Upper lobe of left lung (tissue), 4 donors: ENCODE results near the gene TMEM258.

Experiments used
- EP300 ChIP-seq, 4 donors: sonication (generic); formaldehyde crosslinking; IDR thresholded peaks; one replicate each; pipeline ENCODE4 v1.5.1; 2017; ENCODE audit warnings: antibody characterized with exemption in 4 of 4, control low read depth in 2 of 4
- POLR2A ChIP-seq, 4 donors: fragments of 450-650 bp; IDR thresholded peaks; one replicate each; pipeline ENCODE4 v1.5.1; 2016 to 2017; ENCODE audit warnings: antibody characterized with exemption in 4 of 4, mild to moderate bottlenecking in 2 of 4
- POLR2AphosphoS5 ChIP-seq, 2 donors: sonication (generic); formaldehyde crosslinking; IDR thresholded peaks; one replicate each; pipeline ENCODE4 v1.5.1; 2017; ENCODE audit warnings: antibody characterized with exemption in 2 of 2
- TF ChIP-seq, protein P1 (sequence below), 6 experiments: fragments of 450-650 bp in 4 of 6; fragments of 200-600 bp in 2 of 6; sonication (generic) in 2 of 6; IDR thresholded peaks; one replicate each; pipeline ENCODE4 v1.5.1; 2016 to 2019; ENCODE audit warnings: antibody characterized with exemption in 6 of 6

DNA sequence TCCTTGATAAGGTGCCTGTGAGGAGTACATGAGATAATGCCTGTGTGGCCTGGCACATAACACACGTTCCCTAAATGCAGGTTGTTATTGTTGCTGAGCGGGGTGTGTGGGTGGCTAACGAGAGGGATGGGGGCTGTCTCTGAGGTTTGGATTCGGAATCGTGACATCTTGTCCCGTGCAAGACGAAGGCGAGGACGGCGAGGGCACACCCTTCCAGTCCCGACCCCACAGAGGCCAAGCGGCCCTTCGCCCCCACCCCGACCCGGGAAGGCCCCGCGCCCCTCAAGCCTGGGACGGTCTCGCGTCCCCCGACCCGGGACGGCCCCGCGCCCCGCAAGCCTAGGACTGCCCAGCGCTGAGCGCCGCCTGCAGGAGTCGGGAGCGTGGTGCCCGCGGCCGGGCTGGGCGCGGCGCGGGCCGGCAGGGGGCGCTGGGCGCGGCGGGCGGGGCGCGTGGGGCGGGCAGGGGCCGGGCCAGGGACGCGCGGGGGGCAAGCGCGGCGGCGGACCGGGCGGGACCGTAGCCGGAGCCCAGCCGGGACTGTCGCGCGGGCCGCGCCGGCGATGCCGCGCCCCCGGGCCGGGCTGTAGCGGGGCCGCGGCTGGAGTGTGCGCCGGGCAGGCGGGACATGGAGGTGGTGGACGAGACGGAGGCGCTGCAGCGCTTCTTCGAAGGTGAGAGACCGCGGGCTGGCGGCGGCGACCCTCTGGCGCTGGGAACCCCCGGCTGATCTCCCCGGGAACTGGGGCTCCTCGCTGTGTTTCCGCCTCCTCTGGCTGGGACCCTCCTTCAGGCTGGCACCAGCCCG is 40.1 kb downstream of the TMEM258 start, which contains the start of gene MYRF:
- TF ChIP-seq, protein P1, sequence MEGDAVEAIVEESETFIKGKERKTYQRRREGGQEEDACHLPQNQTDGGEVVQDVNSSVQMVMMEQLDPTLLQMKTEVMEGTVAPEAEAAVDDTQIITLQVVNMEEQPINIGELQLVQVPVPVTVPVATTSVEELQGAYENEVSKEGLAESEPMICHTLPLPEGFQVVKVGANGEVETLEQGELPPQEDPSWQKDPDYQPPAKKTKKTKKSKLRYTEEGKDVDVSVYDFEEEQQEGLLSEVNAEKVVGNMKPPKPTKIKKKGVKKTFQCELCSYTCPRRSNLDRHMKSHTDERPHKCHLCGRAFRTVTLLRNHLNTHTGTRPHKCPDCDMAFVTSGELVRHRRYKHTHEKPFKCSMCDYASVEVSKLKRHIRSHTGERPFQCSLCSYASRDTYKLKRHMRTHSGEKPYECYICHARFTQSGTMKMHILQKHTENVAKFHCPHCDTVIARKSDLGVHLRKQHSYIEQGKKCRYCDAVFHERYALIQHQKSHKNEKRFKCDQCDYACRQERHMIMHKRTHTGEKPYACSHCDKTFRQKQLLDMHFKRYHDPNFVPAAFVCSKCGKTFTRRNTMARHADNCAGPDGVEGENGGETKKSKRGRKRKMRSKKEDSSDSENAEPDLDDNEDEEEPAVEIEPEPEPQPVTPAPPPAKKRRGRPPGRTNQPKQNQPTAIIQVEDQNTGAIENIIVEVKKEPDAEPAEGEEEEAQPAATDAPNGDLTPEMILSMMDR (IDR thresholded peaks at IDR 0.05) = peak; percentile 57 to 80 (median 75)
- TF ChIP-seq EP300 (IDR thresholded peaks at IDR 0.05) (no peak), POLR2A (IDR thresholded peaks at IDR 0.05) (no peak), POLR2AphosphoS5 (IDR thresholded peaks at IDR 0.05) (no peak)
